Bronchus fibroblast of lung (primary cell): ENCODE measurements around the gene PCMT1. TPM values are rescaled to one million over a fixed set of nuclear protein-coding genes. Genes with fewer than 3 reads are reported as not detected.

ENCODE experiments used
- total RNA-seq: library from RNA; depleted of rRNA; stranded (reverse); fragments of >200 nt; gene quantifications from 2 replicates; pipeline ENCODE4 v1.2.3, GENCODE V29; 2015

Gene PCMT1
- 136 and 157 TPM in 2 replicates for total RNA-seq

DNA sequence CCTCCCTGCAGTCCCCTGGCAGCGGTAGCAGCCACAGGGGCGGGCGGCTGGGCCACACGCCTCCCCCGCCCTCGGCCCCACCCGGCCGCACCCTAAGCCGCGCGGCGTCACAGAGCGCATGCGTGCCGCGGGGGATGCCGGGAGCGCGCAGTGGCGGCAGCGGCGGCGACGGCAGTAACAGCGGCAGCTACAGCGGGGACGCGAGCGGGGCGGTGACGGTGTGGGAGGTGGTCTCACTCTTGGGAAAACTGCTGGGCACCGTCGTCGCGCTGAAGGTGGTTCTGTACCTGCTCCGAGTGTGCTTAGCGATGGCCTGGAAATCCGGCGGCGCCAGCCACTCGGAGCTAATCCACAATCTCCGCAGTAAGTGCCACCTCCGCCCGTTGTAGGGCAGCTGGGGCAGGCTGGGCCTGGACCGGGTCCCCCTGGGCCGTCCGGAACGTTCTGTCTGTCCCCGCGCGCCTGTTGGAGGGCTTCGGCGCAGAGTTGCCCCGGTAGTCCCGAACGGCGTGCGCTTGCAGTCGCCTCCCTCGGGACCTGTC, at the start of gene PCMT1:
Gene PCMT1 (plus strand): TSS at position 148 of the 542 bp plus-strand sequence. CDS start 161 bp downstream, at position 309.

DNA sequence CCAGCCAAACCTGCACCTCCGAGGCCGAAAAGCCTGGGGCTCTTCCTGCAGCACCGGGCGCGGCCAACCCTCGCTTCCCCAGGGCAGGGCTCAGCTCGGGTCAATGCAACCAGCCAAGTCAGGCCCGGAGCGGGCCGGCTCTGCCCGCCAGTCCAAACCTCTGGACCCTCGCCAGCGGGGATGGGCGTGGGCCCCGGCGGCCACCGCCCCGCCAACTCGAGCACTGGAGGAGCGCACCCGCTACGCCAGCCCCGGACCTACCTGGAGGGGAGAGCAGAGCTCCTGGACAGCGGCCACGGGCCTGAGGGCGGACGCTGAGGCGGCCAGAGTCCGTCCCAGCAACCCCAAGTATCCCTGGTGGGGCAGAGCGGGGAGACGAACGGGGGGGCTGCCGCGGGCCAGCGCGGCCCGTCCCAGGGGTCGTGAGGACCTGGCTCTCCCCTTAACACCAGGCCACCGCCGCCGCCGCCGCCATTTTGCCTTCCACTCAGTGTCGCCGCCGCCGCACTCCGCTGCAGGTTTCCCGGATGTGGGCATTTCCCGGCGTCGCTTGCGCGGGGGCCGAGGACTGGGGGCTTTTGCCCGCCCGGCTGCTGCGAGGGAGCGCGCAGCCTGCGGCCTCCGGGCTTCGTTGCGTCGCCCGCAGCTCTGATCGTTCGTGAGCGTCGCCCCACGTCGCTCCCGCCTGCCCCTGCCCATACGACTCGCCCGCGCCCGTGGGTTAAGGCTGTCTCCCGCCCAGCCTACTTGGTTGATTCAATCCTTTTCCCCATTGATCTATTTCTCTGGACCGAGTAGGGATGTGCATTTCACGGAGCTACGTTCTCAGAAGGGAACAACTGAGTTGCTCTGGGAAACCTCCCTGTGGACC, 31.7 kb upstream of the PCMT1 start, which contains the start of gene LATS1:
Gene LATS1 (minus strand): TSS at position 514 of the 871 bp plus-strand sequence. CDS start 15,975 bp downstream, outside the sequence.

DNA sequence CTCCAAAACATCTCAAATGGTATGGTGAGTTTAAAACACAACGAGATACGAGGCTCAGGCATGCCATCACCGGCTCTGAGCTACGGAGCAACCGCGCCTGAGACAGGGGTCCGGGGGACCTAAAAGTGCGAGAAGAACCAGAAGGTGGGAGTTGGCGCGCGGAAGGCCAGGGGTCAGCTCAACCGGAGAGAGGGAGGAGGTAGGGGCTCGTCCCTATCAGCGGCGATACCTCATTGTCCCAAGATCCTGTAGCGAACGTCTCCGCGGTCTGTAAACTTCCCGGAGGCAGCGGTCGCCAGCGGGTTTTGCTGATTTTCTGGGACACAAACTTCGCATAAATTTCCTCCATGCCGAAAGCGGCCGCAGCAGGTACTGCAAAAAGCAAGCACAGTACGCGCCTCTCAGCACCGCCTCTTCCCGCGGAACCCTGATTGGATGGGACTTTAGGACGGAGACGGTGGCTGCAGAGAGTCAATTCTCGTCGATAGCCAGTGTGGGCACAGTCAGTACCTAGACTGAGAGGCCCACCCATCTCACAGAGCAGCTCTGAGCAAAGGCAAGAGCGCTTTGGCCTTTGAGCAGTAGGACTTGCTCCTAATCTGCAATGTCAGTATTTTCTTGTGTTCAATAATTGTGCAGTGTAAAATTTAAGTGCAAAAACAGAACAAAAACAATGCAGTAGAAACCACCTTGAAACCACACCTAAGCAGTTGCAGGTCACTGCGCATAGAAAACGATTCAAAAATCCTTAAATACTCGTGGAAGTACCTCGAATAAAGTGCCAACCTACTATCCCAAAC, 3.2 kb upstream of the PCMT1 start, which contains the start of gene NUP43:
Gene NUP43 (minus strand): TSS at position 383 of the 800 bp plus-strand sequence. CDS start 34 bp downstream, at position 349.

Other genes with a start within 250 kb of the PCMT1 start
- 12.6 and 19.5 TPM in 2 replicates for gene PPIL4, start 203.7 kb upstream of the PCMT1 start, total RNA-seq
- 21.4 and 25.2 TPM in 2 replicates for gene GINM1, start 183.4 kb upstream of the PCMT1 start, total RNA-seq
- gene KATNA1, start 101.0 kb upstream of the PCMT1 start, total RNA-seq = 17.2 and 17.8 TPM in 2 replicates
- 7.7 and 7.9 TPM in 2 replicates for gene LATS1, start 31.6 kb upstream of the PCMT1 start, total RNA-seq
- 33.5 and 33.7 TPM in 2 replicates for gene NUP43, start 3.2 kb upstream of the PCMT1 start, total RNA-seq
- 28.2 and 30.6 TPM in 2 replicates for gene LRP11, start 114.6 kb downstream of the PCMT1 start, total RNA-seq
- gene RAET1E, start 148.4 kb downstream of the PCMT1 start, total RNA-seq = under 0.01 TPM in 1 of 2 replicates, not detected in the other
- 1.0 and 1.8 TPM in 2 replicates for gene RAET1G, start 173.4 kb downstream of the PCMT1 start, total RNA-seq
- gene ULBP2, start 192.3 kb downstream of the PCMT1 start, total RNA-seq = 6.2 and 6.6 TPM in 2 replicates
- 3.6 and 4.0 TPM in 2 replicates for gene ULBP1, start 214.2 kb downstream of the PCMT1 start, total RNA-seq